ENCODE results near the gene ZNF280D.

Gene ZNF280D

DNA sequence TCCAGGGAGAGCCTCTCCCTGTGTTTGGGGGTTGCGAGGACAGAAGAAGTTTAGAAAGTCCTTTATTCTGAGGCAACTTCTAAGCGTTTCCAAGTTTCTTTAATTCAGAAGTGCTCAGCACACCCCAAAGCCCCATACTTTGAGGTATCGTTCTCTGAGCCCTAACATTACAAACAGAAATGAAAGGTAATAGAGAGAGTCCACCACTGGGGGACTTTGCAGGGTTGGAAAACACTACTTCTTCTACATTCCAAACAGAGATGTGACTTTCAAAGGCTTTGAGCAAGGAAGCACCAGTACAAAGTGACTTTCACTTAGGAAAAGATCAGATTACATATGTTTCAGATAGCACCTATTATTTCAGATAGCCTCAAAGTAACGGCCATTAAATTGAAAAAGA is 6.2 kb upstream of the ZNF280D start:
- Histone ChIP-seq H3K27ac (ENCODE audit: low read depth, low read length, poor library complexity, severe bottlenecking) (no peak overlapping the region), H3K4me3 (ENCODE audit: low read depth, low read length, poor library complexity, severe bottlenecking) (no peak overlapping the region), H3K9me3 (ENCODE audit: low read length) (0 out of 2 replicates have a peak, but pooled peaks cover 8% of the 10 kb centered on the region), H3K27me3 (ENCODE audit: insufficient read depth, low read length) (no peaks in the 10 kb centered on the region), H3K36me3 (ENCODE audit: insufficient read depth, low read length) (no peaks in the 10 kb centered on the region), H4K20me1 (ENCODE audit: insufficient read depth, low read length) (no peaks in the 10 kb centered on the region), H3K9me2 (ENCODE audit: low read depth, low read length) (no peaks in the 10 kb centered on the region), H3K9ac (ENCODE audit: low read length) (no peak overlapping the region), H3F3A (ENCODE audit: insufficient read depth, low read length) (0 out of 2 replicates have a peak, but pooled peaks cover 5% of the 10 kb centered on the region), H3K4me1 (ENCODE audit: insufficient read depth, low read length, severe bottlenecking) (no peaks in the 10 kb centered on the region), H2AFZ (ENCODE audit: low read length) (no peak overlapping the region), H3K4me2 (ENCODE audit: low read length) (no peak overlapping the region), H3K79me2 (ENCODE audit: insufficient read depth, low read length) (no peaks in the 10 kb centered on the region)
- no peak for TF ChIP-seq EZH2 (IDR thresholded peaks at IDR 0.05; ENCODE audit: borderline replicate concordance, low read length)
- TF ChIP-seq CTCF (IDR thresholded peaks at IDR 0.05; ENCODE audit: low read length): no peak

DNA sequence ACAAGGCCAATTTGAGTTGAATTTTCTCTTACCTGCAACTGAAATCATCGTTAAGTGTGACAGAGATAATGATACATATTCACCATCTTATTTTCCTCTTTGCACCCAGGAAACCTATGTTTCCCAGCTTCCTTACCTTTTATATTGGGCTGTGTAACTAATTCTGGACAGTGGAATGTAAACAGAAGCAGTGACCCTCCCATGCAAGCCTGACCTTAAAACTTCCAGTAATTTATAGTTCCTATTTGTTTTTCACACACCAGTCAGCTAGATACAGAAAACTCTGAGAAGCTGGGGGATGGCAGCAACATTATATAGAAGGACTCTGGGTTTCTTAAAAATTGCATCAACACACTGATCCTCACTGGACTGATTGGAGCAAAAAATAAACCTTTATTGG is 4.5 kb upstream of the ZNF280D start:
- H3K9me3 ChIP-seq (ENCODE audit: low read length): peaks cover 11% of the 10 kb centered on the region; the same call in 1 of the 2 replicates
- no peak overlapping the region for H3K9ac ChIP-seq (ENCODE audit: low read length)
- no peaks in the 10 kb centered on the region for H3K79me2 ChIP-seq (ENCODE audit: insufficient read depth, low read length)
- H3K27ac ChIP-seq (ENCODE audit: low read depth, low read length, poor library complexity, severe bottlenecking): no peak overlapping the region
- no peak overlapping the region for H3K4me2 ChIP-seq (ENCODE audit: low read length)
- no peak overlapping the region for H2AFZ ChIP-seq (ENCODE audit: low read length)
- no peaks in the 10 kb centered on the region for H3K27me3 ChIP-seq (ENCODE audit: insufficient read depth, low read length)
- no peaks in the 10 kb centered on the region for H4K20me1 ChIP-seq (ENCODE audit: insufficient read depth, low read length)
- H3K9me2 ChIP-seq (ENCODE audit: low read depth, low read length): no peaks in the 10 kb centered on the region
- peaks cover 8% of the 10 kb centered on the region for H3K4me1 ChIP-seq (ENCODE audit: insufficient read depth, low read length, severe bottlenecking)
- no peak overlapping the region for H3K4me3 ChIP-seq (ENCODE audit: low read depth, low read length, poor library complexity, severe bottlenecking)
- H3K36me3 ChIP-seq (ENCODE audit: insufficient read depth, low read length): no peaks in the 10 kb centered on the region
- TF ChIP-seq CTCF (IDR thresholded peaks at IDR 0.05; ENCODE audit: low read length): no peak
- no peak for TF ChIP-seq EZH2 (IDR thresholded peaks at IDR 0.05; ENCODE audit: borderline replicate concordance, low read length)
- H3F3A ChIP-seq (ENCODE audit: insufficient read depth, low read length): peaks cover 10% of the 10 kb centered on the region; the same call in 1 of the 2 replicates

DNA sequence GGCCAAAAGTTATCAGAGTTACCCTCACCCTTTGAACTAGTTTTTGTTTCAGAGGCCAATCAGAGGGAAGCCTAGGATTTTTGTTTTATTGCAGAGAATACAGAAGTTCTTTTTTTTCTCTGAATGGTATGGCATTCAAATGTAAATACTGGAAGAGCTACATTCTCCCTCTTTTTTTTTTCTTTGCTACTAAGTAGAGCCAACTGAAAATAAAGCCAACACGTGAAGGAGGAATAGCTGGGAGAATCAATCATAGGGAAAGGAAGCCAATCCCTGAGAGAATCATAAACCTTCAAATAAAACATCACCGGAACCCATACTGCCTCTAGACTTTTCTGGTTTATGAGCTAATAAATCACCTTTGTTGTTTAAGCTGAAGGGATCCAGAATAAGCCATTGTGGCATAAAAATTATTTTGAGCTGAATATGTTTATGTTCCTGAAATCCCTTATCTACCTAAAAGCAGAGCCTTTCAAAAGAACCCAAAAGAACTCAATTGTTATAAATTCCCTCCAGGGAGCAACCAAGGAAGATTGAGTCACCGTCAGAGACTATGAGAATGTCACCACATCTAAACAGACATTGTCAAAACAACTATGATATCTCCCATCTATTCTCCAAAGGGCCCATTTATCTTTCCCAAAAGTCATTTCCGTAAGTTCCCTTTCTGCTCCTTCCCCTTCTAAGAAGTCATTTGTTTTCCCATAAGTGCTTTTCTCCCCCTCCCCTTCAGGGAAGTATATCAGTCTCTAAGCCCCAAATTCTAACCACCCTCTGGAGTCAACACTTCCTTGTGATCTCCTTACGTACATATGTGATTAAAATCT is 3.8 kb upstream of the ZNF280D start:
- Histone ChIP-seq H3K4me1 (ENCODE audit: insufficient read depth, low read length, severe bottlenecking) (peaks cover 15% of the 10 kb centered on the region), H3F3A (ENCODE audit: insufficient read depth, low read length) (peaks cover 10% of the 10 kb centered on the region; the same call in 1 of the 2 replicates), H3K27me3 (ENCODE audit: insufficient read depth, low read length) (no peaks in the 10 kb centered on the region), H3K4me2 (ENCODE audit: low read length) (no peak overlapping the region), H3K4me3 (ENCODE audit: low read depth, low read length, poor library complexity, severe bottlenecking) (no peak overlapping the region), H3K79me2 (ENCODE audit: insufficient read depth, low read length) (peaks cover 7% of the 10 kb centered on the region), H2AFZ (ENCODE audit: low read length) (no peak overlapping the region), H3K36me3 (ENCODE audit: insufficient read depth, low read length) (no peaks in the 10 kb centered on the region), H3K9ac (ENCODE audit: low read length) (no peak overlapping the region), H3K27ac (ENCODE audit: low read depth, low read length, poor library complexity, severe bottlenecking) (no peak overlapping the region), H3K9me3 (ENCODE audit: low read length) (peaks cover 11% of the 10 kb centered on the region; the same call in 1 of the 2 replicates), H3K9me2 (ENCODE audit: low read depth, low read length) (no peaks in the 10 kb centered on the region), H4K20me1 (ENCODE audit: insufficient read depth, low read length) (no peaks in the 10 kb centered on the region)
- TF ChIP-seq CTCF (IDR thresholded peaks at IDR 0.05; ENCODE audit: low read length): no peak
- TF ChIP-seq EZH2 (IDR thresholded peaks at IDR 0.05; ENCODE audit: borderline replicate concordance, low read length): no peak

Measured in OCI-LY1 (cell line).